ENCODE measurements around the gene ARHGEF17. TPM values are rescaled to one million over a fixed set of nuclear protein-coding genes. Genes with fewer than 3 reads are reported as not detected.
"Not testable (repeated sequence)": the region's sequence is repeated elsewhere in the genome, so short reads cannot be mapped to it uniquely, and the experiment has no call there.

ARHGEF17 gene
- total RNA-seq, 2 experiments from 2014 or later, result 0.07 to 0.41 TPM

GRCh38 chr11:73270016-73270854 lies 37.8 kb upstream of the ARHGEF17 start:
- TF ChIP-seq, protein P1, sequence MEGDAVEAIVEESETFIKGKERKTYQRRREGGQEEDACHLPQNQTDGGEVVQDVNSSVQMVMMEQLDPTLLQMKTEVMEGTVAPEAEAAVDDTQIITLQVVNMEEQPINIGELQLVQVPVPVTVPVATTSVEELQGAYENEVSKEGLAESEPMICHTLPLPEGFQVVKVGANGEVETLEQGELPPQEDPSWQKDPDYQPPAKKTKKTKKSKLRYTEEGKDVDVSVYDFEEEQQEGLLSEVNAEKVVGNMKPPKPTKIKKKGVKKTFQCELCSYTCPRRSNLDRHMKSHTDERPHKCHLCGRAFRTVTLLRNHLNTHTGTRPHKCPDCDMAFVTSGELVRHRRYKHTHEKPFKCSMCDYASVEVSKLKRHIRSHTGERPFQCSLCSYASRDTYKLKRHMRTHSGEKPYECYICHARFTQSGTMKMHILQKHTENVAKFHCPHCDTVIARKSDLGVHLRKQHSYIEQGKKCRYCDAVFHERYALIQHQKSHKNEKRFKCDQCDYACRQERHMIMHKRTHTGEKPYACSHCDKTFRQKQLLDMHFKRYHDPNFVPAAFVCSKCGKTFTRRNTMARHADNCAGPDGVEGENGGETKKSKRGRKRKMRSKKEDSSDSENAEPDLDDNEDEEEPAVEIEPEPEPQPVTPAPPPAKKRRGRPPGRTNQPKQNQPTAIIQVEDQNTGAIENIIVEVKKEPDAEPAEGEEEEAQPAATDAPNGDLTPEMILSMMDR (IDR thresholded peaks at IDR 0.05), result no peak
- Mint-ChIP-seq H3K9me3 (no peaks in the 10 kb centered on the region), H3K27me3 (peaks cover 3% of the 10 kb centered on the region), H3K36me3 (ENCODE audit: low read depth) (no peaks in the 10 kb centered on the region), H3K4me3 (no peak overlapping the region), H3K27ac (no peak overlapping the region), H3K4me1 (ENCODE audit: low read depth) (no peaks in the 10 kb centered on the region)
- POLR2A ChIA-PET, result no interaction called here
- intact Hi-C loops (cut with micrococcal nuclease), result no loop called here
- DNase-seq (no peak), ATAC-seq (no peak)
- CTCF ChIA-PET, result interaction anchor here (1.1 to 1.3 kb wide), 2 partner anchors 19 to 82 kb away, joined by 3 to 5 read pairs; no protein-coding TSS in a partner anchor

DNA sequence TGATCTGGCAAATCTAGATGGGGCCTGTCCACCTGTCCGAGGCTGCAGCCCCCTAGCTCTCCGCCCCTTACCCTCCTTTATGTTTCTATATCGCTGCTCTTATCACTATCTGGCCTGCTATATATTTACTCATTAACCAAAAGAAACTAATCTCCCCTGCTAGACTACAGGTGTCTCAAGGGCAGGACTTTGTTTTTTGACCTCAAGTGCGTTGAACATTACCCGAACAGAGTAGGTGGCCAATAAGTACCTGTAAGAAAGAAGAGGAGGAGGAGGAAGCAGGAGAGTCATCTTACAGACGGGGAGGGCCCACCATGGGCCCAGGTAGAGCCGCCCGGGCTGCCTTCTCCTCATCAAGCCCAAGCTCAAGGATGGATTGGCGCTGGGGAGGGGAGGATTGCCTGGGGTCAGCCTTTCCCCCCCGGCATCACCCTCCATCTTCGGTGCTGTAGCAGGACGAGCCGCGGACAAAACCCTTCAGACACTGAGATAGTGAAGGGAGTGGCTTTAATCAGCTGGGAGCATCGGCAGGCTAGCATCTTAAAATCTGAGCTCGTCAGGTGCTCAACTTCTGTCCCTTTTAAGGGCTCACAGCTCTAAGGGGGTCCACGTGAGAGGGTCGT lies 37.1 kb upstream of the ARHGEF17 start:
- no peaks in the 10 kb centered on the region for H3K36me3 Mint-ChIP-seq (ENCODE audit: low read depth)
- intact Hi-C loops (cut with micrococcal nuclease), result no loop called here
- H3K27me3 Mint-ChIP-seq, result peaks cover 3% of the 10 kb centered on the region
- ChIA-PET CTCF (interaction anchor here (1.3 kb wide), 1 partner anchor 19 kb away, joined by 5 read pairs; no protein-coding TSS in a partner anchor), POLR2A (no interaction called here)
- no peak for DNase-seq
- ATAC-seq, result no peak
- H3K4me1 Mint-ChIP-seq (ENCODE audit: low read depth), result no peaks in the 10 kb centered on the region
- H3K4me3 Mint-ChIP-seq, result no peak overlapping the region
- TF ChIP-seq, protein P1 (IDR thresholded peaks at IDR 0.05), result no peak
- H3K9me3 Mint-ChIP-seq, result no peaks in the 10 kb centered on the region
- no peak overlapping the region for H3K27ac Mint-ChIP-seq

DNA sequence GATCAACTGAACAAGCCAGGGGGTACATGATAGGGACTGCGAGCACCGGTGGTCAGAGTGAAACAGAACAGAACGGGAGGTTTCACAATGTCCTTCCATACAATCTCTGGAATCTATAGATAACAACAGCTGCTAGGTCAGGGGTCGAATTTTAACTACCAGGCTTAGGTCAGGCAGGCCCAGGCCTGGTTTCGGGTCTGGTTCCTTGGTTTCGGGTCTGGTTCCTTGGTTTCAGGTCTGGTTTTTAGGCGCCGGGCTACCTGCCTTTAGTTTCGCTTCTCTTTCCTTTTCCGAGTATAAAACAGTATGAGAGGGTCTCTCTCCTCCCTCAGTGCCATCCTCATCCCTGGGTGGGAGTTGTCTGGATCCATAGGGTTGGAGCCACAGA lies 36.6 kb upstream of the ARHGEF17 start:
- H3K4me3 Mint-ChIP-seq; ATAC-seq; POLR2A ChIA-PET; H3K9me3 Mint-ChIP-seq; H3K36me3 Mint-ChIP-seq (ENCODE audit: low read depth); H3K27ac Mint-ChIP-seq; H3K27me3 Mint-ChIP-seq; H3K4me1 Mint-ChIP-seq (ENCODE audit: low read depth); intact Hi-C loops (cut with micrococcal nuclease); CTCF ChIA-PET; DNase-seq: not testable (repeated sequence)

GRCh38 chr11:73271936-73272679 lies 36.0 kb upstream of the ARHGEF17 start, which contains the start of gene P2RY6:
Gene P2RY6, plus strand, starts transcription at chr11:73272338. Its CDS starts 24,181 bp downstream, at chr11:73296519.
- TF ChIP-seq, protein P1 (IDR thresholded peaks at IDR 0.05), result no peak
- Mint-ChIP-seq H3K9me3 (no peaks in the 10 kb centered on the region), H3K4me1 (ENCODE audit: low read depth) (no peaks in the 10 kb centered on the region), H3K36me3 (ENCODE audit: low read depth) (no peaks in the 10 kb centered on the region), H3K27ac (no peak within 1 kb of the TSS), H3K4me3 (no peak within 1 kb of the TSS), H3K27me3 (peaks cover 3% of the 10 kb centered on the region)
- ChIA-PET CTCF (no interaction called here), POLR2A (no interaction called here)
- ATAC-seq, result no peak
- intact Hi-C loops (cut with micrococcal nuclease), result no loop called here
- DNase-seq, result no peak

GRCh38 chr11:73272680-73273038 lies 35.4 kb upstream of the ARHGEF17 start:
- ChIA-PET CTCF (interaction anchor here (2.3 kb wide), 1 partner anchor 22 kb away, joined by 9 read pairs; no protein-coding TSS in a partner anchor), POLR2A (no interaction called here)
- intact Hi-C loops (cut with micrococcal nuclease), result no loop called here
- Mint-ChIP-seq H3K36me3 (ENCODE audit: low read depth) (no peaks in the 10 kb centered on the region), H3K9me3 (no peaks in the 10 kb centered on the region), H3K4me3 (no peak overlapping the region), H3K27me3 (peaks cover 3% of the 10 kb centered on the region), H3K4me1 (ENCODE audit: low read depth) (no peaks in the 10 kb centered on the region), H3K27ac (no peak overlapping the region)
- no peak for DNase-seq
- TF ChIP-seq, protein P1 (IDR thresholded peaks at IDR 0.05), result no peak
- no peak for ATAC-seq
